GM19372 (cell line): ENCODE results near the gene TMCO6.
A peak's percentile ranks its signal among the peaks of the same experiment; 100 is the strongest.

Experiments
- ATAC-seq: cut with Tn5 transposase; IDR thresholded peaks from one replicate; pipeline ENCODE4 v1.9.1; 2021; ENCODE audit warnings: mild to moderate bottlenecking, low read depth, moderate library complexity; ENCODE audit not compliant: unreplicated experiment

TMCO6 gene

DNA sequence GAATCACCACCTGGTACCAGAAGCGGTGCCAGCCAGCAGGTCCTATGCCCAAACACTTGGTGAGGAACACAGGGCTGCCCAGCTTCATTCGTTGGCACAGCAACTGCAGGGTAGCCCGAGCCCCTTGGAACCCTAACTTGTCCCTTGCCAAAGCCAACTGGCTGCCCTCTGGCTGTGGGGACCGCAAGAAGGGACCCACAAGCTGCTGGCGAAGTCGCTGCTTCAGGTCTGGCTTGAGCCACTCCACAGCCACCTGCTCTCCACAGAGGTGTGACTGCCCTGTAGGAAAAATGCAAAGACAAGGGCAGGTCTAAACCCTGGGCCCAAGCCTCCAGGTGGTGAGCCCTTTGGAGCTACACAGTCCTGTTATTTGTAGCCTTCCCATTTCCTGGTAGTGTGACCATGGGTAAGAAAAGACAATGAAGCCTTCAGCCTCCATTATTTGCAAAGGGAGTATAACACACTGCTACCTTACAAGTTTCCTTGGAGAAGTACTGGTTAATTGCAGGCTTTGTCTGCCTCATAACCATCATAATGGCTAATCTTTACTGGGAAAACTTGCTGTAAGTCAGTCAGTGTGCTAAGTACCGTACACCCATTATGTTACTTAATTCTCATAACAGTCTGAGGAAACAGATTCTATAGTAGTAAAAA is 32.3 kb downstream of the TMCO6 start:
- no peak for ATAC-seq

DNA sequence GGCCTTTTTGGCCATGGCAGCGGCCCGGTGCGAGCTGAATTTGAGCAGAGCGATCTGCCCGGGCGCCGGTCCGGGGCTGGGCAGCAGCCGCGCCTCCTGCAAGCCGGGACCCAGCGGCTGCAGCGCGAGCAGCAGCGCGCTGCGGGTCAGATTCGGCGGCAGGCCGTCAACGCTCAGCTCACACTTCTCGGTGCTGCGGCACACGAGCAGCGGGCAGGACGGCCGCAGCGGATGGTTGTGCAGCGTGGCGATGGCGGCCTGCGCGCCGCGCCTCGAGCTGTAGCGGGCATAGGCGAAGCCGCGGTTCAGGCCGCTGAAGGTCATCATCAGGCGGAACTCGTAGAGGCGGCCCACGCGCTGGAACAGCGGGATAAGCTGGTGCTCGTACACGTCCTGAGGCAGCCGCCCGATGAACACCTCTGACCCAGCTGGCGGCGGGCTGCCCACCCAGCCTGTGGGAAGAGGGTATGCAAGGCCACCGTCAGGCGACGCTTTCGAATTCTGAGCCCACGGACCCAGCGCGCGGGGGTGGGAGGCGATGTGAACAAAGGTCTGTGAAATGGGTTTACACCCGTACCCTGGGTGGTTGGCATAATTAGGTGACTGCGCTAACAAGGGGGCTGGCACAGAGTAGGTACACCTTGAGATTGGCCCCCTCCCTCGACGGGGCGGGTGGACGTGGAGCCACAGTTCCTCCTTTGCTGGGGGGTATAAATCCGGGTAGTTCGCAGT is 33.4 kb downstream of the TMCO6 start:
- no peak for ATAC-seq

DNA sequence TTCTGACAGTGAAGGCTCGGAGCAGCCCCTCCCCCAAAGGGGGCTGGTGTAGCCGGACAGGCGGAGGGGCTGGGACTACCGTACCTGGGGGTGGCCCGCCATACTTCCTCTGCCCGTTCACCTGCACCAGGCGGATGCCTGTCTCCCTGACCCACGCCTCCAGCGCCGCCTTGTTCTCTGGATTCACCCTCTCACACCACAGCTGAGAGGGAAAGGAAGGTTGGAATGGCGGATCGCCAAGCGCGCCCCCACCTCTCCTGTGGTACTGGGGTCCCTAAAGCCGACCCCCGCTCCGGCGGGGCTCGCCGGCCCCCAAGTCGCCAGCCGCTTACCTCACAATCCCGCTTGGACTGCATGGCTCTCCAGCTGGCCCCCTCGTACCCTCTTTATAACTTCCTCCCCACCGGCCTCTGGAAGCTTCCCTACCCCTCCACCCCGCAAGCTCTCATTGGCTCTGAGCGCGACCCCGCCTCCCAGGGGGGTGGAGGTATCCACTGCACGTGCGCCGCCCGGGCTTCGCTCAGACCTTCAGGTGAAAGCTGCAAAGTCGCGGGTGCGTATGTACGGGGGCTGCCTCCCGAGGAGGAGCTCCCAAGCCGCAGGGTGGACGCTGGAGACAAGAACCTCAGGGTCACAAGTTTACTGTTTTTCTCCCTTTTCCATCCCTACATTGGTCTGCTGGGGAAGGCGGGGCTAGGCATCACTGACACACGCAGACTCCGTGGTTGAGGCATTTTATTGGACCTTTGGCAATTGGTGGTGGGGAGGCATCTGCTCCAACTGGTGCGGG is 34.1 kb downstream of the TMCO6 start, which contains the start of gene DND1:
Gene DND1, minus strand, starts transcription at position 390 of the 790 bp plus-strand sequence. Its CDS starts 34 bp downstream, at position 356.
- no peak for ATAC-seq

DNA sequence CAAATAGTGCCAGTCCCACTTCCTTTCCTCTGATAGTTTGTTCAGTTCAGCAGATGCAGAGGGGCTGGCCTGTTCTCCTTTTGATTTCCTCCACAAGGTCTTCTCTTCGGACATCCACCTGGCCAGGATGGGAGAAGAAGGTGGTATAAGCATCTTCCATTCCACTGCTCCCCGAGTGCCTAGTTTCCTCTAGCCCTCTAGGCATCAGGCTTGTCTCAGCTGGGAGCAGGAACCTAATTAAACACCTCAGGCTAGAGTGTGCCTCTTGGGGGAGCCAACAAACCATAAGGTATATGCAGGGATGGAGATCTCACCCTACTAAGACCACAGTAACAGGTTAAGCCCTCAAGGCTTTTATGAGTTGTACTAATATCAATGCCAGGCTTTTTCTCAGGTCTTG is 35.0 kb downstream of the TMCO6 start:
- ATAC-seq, result no peak

DNA sequence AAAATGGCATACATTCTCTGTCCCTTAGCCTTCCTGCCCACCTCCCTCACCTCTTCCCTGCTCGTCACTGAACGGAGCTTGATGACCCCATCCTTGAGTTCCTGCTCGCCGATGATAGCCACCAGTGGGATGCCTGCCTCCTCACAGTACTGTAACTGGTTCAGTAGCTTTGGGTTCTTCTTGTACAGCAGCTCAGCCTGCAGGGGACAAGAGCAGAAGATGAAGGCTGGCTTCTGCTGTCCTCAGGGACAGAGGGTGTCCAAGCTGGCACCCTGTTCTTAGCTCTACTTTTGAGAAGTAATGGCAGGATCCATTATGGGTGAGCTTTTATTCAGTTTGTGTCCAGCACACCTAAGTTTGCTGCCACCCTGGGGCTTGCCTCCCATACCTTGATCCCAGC is 35.4 kb downstream of the TMCO6 start:
- ATAC-seq, result no peak

DNA sequence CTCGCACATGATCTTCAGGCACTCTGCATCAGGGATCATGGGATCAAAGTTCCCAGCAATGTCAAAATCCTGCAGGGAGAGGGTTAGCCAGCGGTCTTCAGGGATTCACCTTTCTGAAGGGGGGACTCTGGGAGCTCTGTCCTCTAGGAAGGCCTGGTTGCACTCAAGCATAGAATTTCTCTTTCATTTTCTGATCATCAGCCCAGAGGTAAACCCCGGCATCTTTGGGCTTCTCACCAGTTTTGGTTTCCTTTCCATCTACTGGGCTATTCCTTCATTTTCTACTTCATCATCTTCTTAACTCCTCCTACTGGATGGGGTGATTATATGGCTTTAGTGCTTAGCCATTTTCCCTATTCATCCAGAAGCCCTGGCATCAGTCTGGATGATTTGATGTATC is 38.7 kb downstream of the TMCO6 start:
- no peak for ATAC-seq

DNA sequence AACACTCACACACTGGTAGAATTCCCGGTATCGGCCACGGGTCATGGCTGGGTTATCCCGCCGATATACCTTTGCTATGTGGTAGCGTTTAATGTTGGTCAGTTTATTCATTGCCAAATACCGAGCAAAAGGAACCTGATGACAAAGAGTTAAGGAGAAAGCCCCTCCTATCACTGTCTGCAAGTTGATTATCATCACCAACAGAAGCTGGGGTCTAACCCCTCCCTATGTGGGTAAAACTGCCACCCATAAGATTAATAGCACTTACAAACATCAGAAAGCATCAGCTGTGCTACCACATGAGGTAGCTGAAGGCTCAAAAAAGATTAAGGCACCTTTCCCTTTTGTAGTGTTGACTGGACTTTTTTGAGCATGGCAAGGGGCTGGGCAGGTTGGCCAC is 39.7 kb downstream of the TMCO6 start:
- no peak for ATAC-seq

DNA sequence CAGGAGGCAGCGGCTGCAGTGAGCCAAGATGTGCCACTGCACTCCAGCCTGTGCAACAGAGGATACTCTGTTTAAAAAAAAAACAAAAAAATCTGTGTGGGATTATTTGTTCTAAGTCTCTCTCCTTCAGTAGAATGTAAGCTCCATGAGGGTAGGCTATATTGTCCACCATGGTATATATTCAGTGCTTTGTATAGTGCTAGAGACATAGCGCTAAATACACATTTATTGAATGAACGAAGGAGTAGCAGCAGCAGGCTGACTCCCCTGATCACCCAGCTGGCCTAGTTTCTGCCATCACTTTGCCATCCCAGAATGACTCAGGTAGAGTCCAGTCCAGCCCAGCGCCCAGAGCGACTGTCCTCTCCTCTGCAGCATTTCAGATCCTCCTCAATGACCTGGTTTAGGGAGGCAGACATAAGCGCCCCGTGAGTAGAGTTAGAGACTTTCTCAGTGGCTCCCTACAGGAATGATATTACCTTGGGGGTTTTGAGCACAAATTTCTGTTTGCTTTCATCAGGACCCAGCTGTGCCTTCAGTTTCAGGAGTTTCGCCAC is 51.2 kb downstream of the TMCO6 start:
- ATAC-seq, result no peak

DNA sequence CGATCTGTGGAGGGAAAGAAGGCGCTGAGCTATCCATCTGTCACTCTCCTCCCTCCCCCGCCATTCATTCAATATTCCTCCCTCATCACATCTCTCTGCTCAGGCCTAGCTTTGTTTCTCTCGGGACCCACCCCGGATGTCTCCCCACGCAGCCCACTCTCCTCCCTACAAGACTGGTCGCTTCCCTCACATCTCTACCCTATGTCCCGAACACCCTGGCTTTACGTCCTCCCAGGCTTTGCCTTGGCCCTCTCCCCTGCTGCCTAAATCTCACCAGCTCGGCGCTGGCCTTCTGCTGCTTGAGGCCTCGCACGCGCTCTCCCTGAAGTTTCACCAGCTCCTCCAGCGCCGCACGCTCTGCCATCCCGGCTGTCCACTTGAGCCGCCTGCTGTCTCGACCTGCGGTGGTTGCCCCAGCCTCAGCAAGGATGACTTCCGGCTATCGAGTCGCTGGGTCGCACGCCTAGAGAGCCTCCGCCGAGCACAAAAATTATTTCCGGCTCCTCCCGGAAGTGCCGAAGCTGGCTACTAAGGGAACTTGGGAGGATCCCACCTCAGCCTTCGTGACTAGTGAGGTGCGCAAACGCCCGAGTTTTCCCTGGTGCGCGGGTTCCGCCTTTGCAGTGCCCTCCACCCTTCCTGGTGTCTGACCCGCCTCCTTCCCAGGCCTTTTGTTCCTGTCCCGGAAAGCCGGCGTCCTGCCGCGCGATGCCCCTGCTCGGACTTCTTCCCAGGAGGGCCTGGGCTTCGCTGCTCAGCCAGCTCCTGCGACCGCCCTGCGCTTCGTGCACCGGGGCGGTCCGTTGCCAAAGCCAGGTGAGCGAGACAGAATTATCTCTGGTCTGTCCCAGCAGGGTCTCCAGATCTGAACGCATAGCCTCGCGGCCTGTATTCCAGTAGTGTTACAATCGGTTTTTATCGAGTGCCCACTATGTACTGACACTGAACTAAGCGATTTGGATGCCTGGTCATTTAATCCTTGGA is 52.0 kb downstream of the TMCO6 start, which contains the start of the genes HARS1 and HARS2:
Gene HARS1, minus strand, starts transcription at position 430 of the 984 bp plus-strand sequence. Its CDS starts 66 bp downstream, at position 364.
Gene HARS2, plus strand, starts transcription at position 515 of the 984 bp plus-strand sequence. Its CDS starts 194 bp downstream, at position 709.
- ATAC-seq, result peak; percentile 98

DNA sequence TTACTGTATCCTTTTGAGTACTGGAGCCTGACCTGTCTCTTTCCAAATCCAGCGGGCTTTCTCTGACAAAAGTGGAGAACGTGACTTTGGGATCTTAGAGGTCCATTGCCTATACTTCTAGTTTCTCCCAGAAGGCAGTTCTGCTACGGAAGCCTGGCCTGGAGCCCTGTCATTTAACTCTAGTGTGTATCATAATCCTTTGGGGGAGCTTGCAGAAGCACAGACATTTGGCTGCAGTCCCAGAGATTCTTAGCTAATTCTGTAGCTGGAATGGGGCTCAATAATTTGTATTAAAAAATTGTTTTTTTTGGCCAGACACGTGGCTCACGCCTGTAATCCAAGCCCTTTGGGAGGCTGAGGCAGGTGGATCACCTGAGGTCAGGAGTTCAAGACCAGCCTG is 55.0 kb downstream of the TMCO6 start:
- ATAC-seq, result no peak
